SK-N-SH treated with all-trans-retinoic acid at 6 μM for 48 hours (cell line): ENCODE results near the gene RNF17.
"Not testable (repeated sequence)": the region's sequence is repeated elsewhere in the genome, so short reads cannot be mapped to it uniquely, and the experiment has no call there.

ENCODE experiments used
- ATAC-seq: fragments of 200-7000 bp; cut with Tn5 transposase; 3 replicates; pipeline ENCODE4 v1.9.1; 2020; ENCODE audit warnings: mild to moderate bottlenecking, moderate library complexity
- ARNTL ChIP-seq: fragments of 450-650 bp; formaldehyde crosslinking; IDR thresholded peaks from 2 replicates; pipeline ENCODE4 v1.5.0; 2020; ENCODE audit warnings: low read depth, mild to moderate bottlenecking, moderate library complexity, borderline replicate concordance
- BACH2 ChIP-seq: fragments of 250-450 bp; sonication (Bioruptor Pico); IDR thresholded peaks from 2 replicates; pipeline ENCODE4 v1.9.0; 2021; ENCODE audit warnings: mild to moderate bottlenecking, borderline replicate concordance
- CSDC2 ChIP-seq: fragments of 250-450 bp; sonication (Bioruptor Pico); IDR thresholded peaks from 2 replicates; pipeline ENCODE4 v1.5.0; 2020; ENCODE audit warnings: mild to moderate bottlenecking, moderate library complexity
- ESRRG ChIP-seq: fragments of 250-450 bp; sonication (Bioruptor Pico); IDR thresholded peaks from 2 replicates; pipeline ENCODE4 v1.6.1; 2021; ENCODE audit warnings: mild to moderate bottlenecking
- GLIS3 ChIP-seq: fragments of 250-450 bp; sonication (Bioruptor Pico); IDR thresholded peaks from 2 replicates; pipeline ENCODE4 v1.5.0; 2020; ENCODE audit warnings: mild to moderate bottlenecking, moderate library complexity
- ISL1 ChIP-seq: fragments of 250-450 bp; sonication (Bioruptor Pico); IDR thresholded peaks from 2 replicates; pipeline ENCODE4 v2.1.2; 2022; ENCODE audit warnings: mild to moderate bottlenecking, moderate library complexity
- OSR1 ChIP-seq: fragments of 250-450 bp; sonication (Bioruptor Pico); IDR thresholded peaks from 2 replicates; pipeline ENCODE4 v1.8.0; 2022; ENCODE audit warnings: moderate library complexity, mild to moderate bottlenecking, inconsistent platforms
- PATZ1 ChIP-seq: fragments of 250-450 bp; sonication (Bioruptor Pico); IDR thresholded peaks from 2 replicates; pipeline ENCODE4 v1.8.0; 2020; ENCODE audit warnings: mild to moderate bottlenecking, moderate library complexity, borderline replicate concordance
- PPARA ChIP-seq: fragments of 250-450 bp; sonication (Bioruptor Pico); IDR thresholded peaks from 2 replicates; pipeline ENCODE4 v1.5.0; 2020; ENCODE audit warnings: mild to moderate bottlenecking, borderline replicate concordance
- RARB ChIP-seq: fragments of 250-450 bp; sonication (Bioruptor Pico); IDR thresholded peaks from 2 replicates; pipeline ENCODE4 v1.8.0; 2021; ENCODE audit warnings: mild to moderate bottlenecking, moderate library complexity
- TCF4 ChIP-seq: fragments of 250-450 bp; sonication (Bioruptor Pico); IDR thresholded peaks from 2 replicates; pipeline ENCODE4 v1.8.0; 2021; ENCODE audit warnings: mild to moderate bottlenecking, moderate library complexity, borderline replicate concordance
- TOX ChIP-seq: fragments of 250-450 bp; sonication (Bioruptor Pico); IDR thresholded peaks from 2 replicates; pipeline ENCODE4 v1.8.0; 2021; ENCODE audit warnings: mild to moderate bottlenecking, moderate library complexity, borderline replicate concordance
- ZC3H10 ChIP-seq: fragments of 250-450 bp; sonication (Bioruptor Pico); IDR thresholded peaks from 2 replicates; pipeline ENCODE4 v1.5.1; 2021; ENCODE audit warnings: mild to moderate bottlenecking, moderate library complexity
- ZFP3 ChIP-seq: fragments of 250-450 bp; sonication (Bioruptor Pico); IDR thresholded peaks from 2 replicates; pipeline ENCODE4 v1.5.0; 2020; ENCODE audit warnings: mild to moderate bottlenecking, moderate library complexity
- ZFP30 ChIP-seq: fragments of 450-650 bp; formaldehyde crosslinking; IDR thresholded peaks from 2 replicates; pipeline ENCODE4 v1.5.0; 2022; ENCODE audit warnings: mild to moderate bottlenecking, moderate library complexity
- ZNF565 ChIP-seq: fragments of 450-650 bp; formaldehyde crosslinking; conservative IDR thresholded peaks from 2 replicates; pipeline ENCODE4 v1.5.0; 2020; ENCODE audit warnings: low read depth, mild to moderate bottlenecking, moderate library complexity
- ZNF70 ChIP-seq: fragments of 450-650 bp; formaldehyde crosslinking; IDR thresholded peaks from 2 replicates; pipeline ENCODE4 v1.5.0; 2020; ENCODE audit warnings: mild to moderate bottlenecking, moderate library complexity
- ZNF8 ChIP-seq: fragments of 450-650 bp; formaldehyde crosslinking; IDR thresholded peaks from 2 replicates; pipeline ENCODE4 v1.5.0; 2020; ENCODE audit warnings: mild to moderate bottlenecking, moderate library complexity
- TF ChIP-seq, protein P1 (sequence below): fragments of 250-450 bp; sonication (Bioruptor Pico); IDR thresholded peaks from 2 replicates; pipeline ENCODE4 v1.5.0; 2020; ENCODE audit warnings: mild to moderate bottlenecking, moderate library complexity
- TF ChIP-seq, protein P2 (sequence below): fragments of 250-450 bp; sonication (Bioruptor Pico); IDR thresholded peaks from 2 replicates; pipeline ENCODE4 v1.5.1; 2021; ENCODE audit warnings: mild to moderate bottlenecking, moderate library complexity
- TF ChIP-seq, protein P3 (sequence below): fragments of 250-450 bp; sonication (Bioruptor Pico); IDR thresholded peaks from 2 replicates; pipeline ENCODE4 v1.8.0; 2021; ENCODE audit warnings: low read depth, mild to moderate bottlenecking, moderate library complexity, borderline replicate concordance
- TF ChIP-seq, protein P4 (sequence below): fragments of 250-450 bp; sonication (Bioruptor Pico); IDR thresholded peaks from 2 replicates; pipeline ENCODE4 v1.5.1; 2020; ENCODE audit warnings: low read depth, mild to moderate bottlenecking, moderate library complexity

The RNF17 gene

DNA sequence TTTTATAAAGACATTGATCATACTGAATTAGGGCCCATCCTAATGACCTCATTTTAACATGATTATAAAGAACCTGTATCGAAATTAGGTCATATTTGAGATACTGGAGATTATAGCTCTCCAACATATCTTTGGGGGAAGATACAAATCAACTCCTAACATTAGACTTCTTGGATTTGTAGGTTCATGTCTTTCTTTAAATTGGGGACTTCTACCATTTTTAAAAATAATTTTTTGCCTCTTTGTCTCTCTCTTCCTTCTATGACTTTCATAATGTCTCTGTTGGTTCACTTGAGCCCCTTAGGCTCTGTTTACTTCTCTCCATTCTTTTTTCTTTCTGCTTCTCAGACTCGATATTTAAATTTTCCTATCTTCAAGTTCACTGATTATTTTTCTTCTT lies 57.2 kb downstream of the RNF17 start:
- no peak for ATAC-seq
- no peak for TF ChIP-seq BACH2 (CRISPR knock-in tag)
- no peak for TF ChIP-seq ZNF8 (CRISPR knock-in tag)
- TF ChIP-seq ZC3H10 (CRISPR knock-in tag), result no peak
- no peak for TF ChIP-seq PATZ1 (CRISPR knock-in tag)
- TF ChIP-seq ESRRG (CRISPR knock-in tag), result no peak
- no peak for TF ChIP-seq ARNTL
- TF ChIP-seq, protein P1, sequence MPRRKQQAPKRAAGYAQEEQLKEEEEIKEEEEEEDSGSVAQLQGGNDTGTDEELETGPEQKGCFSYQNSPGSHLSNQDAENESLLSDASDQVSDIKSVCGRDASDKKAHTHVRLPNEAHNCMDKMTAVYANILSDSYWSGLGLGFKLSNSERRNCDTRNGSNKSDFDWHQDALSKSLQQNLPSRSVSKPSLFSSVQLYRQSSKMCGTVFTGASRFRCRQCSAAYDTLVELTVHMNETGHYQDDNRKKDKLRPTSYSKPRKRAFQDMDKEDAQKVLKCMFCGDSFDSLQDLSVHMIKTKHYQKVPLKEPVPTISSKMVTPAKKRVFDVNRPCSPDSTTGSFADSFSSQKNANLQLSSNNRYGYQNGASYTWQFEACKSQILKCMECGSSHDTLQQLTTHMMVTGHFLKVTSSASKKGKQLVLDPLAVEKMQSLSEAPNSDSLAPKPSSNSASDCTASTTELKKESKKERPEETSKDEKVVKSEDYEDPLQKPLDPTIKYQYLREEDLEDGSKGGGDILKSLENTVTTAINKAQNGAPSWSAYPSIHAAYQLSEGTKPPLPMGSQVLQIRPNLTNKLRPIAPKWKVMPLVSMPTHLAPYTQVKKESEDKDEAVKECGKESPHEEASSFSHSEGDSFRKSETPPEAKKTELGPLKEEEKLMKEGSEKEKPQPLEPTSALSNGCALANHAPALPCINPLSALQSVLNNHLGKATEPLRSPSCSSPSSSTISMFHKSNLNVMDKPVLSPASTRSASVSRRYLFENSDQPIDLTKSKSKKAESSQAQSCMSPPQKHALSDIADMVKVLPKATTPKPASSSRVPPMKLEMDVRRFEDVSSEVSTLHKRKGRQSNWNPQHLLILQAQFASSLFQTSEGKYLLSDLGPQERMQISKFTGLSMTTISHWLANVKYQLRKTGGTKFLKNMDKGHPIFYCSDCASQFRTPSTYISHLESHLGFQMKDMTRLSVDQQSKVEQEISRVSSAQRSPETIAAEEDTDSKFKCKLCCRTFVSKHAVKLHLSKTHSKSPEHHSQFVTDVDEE (CRISPR knock-in tag), result no peak
- TF ChIP-seq CSDC2 (CRISPR knock-in tag), result no peak
- TF ChIP-seq RARB (CRISPR knock-in tag), result no peak
- TF ChIP-seq GLIS3 (CRISPR knock-in tag), result no peak
- TF ChIP-seq ISL1 (CRISPR knock-in tag), result no peak
- TF ChIP-seq, protein P2, sequence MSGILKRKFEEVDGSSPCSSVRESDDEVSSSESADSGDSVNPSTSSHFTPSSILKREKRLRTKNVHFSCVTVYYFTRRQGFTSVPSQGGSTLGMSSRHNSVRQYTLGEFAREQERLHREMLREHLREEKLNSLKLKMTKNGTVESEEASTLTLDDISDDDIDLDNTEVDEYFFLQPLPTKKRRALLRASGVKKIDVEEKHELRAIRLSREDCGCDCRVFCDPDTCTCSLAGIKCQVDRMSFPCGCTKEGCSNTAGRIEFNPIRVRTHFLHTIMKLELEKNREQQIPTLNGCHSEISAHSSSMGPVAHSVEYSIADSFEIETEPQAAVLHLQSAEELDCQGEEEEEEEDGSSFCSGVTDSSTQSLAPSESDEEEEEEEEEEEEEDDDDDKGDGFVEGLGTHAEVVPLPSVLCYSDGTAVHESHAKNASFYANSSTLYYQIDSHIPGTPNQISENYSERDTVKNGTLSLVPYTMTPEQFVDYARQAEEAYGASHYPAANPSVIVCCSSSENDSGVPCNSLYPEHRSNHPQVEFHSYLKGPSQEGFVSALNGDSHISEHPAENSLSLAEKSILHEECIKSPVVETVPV (CRISPR knock-in tag), result no peak
- no peak for TF ChIP-seq OSR1
- TF ChIP-seq, protein P3, sequence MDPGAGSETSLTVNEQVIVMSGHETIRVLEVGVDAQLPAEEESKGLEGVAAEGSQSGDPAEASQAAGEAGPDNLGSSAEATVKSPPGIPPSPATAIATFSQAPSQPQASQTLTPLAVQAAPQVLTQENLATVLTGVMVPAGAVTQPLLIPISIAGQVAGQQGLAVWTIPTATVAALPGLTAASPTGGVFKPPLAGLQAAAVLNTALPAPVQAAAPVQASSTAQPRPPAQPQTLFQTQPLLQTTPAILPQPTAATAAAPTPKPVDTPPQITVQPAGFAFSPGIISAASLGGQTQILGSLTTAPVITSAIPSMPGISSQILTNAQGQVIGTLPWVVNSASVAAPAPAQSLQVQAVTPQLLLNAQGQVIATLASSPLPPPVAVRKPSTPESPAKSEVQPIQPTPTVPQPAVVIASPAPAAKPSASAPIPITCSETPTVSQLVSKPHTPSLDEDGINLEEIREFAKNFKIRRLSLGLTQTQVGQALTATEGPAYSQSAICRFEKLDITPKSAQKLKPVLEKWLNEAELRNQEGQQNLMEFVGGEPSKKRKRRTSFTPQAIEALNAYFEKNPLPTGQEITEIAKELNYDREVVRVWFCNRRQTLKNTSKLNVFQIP (CRISPR knock-in tag), result no peak
- TF ChIP-seq ZFP30 (CRISPR knock-in tag), result no peak
- TF ChIP-seq ZFP3 (CRISPR knock-in tag), result no peak
- no peak for TF ChIP-seq TOX (CRISPR knock-in tag)
- no peak for TF ChIP-seq TCF4 (CRISPR knock-in tag)
- no peak for TF ChIP-seq ZNF565 (CRISPR knock-in tag)
- TF ChIP-seq, protein P4, sequence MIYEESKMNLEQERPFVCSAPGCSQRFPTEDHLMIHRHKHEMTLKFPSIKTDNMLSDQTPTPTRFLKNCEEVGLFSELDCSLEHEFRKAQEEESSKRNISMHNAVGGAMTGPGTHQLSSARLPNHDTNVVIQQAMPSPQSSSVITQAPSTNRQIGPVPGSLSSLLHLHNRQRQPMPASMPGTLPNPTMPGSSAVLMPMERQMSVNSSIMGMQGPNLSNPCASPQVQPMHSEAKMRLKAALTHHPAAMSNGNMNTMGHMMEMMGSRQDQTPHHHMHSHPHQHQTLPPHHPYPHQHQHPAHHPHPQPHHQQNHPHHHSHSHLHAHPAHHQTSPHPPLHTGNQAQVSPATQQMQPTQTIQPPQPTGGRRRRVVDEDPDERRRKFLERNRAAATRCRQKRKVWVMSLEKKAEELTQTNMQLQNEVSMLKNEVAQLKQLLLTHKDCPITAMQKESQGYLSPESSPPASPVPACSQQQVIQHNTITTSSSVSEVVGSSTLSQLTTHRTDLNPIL (CRISPR knock-in tag), result no peak

DNA sequence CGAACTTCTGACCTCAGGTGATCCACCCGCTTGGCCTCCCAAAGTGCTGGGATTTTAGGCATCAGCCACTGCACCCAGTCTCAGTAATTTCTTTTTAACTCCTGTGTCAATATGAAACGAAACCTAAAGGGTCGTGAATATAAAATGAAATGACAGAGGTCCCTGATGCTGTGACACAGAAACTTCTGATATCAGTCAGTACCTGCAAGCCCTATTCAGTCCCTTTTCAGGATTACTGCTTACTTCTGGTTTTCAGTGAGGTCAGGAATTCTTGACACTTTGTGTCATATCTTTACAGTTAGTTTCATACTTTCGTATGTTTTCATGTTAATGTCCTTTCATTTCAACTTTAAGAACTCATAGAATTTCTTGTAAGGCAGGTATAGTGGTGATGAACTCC lies 58.7 kb downstream of the RNF17 start:
- no peak for TF ChIP-seq TOX (CRISPR knock-in tag)
- no peak for TF ChIP-seq PPARA (CRISPR knock-in tag)
- no peak for TF ChIP-seq PATZ1 (CRISPR knock-in tag)
- TF ChIP-seq BACH2 (CRISPR knock-in tag), result no peak
- TF ChIP-seq ZNF8 (CRISPR knock-in tag), result no peak
- TF ChIP-seq GLIS3 (CRISPR knock-in tag), result no peak
- TF ChIP-seq, protein P2 (CRISPR knock-in tag), result no peak
- no peak for TF ChIP-seq OSR1
- TF ChIP-seq RARB (CRISPR knock-in tag), result no peak
- TF ChIP-seq ZNF70 (CRISPR knock-in tag), result no peak
- TF ChIP-seq ISL1 (CRISPR knock-in tag), result no peak
- no peak for TF ChIP-seq ZFP30 (CRISPR knock-in tag)
- no peak for TF ChIP-seq ZNF565 (CRISPR knock-in tag)
- ATAC-seq, result no peak

GRCh38 chr13:24823122-24823710 lies 59.2 kb downstream of the RNF17 start:
- ATAC-seq, result not testable (repeated sequence)
